NCI-H510A (cell line): ENCODE results near the gene NFKB2.

Experiments used
- DNase-seq: peaks from one replicate; lab custom pipeline; 2025; lab: John Stamatoyannopoulos, UW

The NFKB2 gene

DNA sequence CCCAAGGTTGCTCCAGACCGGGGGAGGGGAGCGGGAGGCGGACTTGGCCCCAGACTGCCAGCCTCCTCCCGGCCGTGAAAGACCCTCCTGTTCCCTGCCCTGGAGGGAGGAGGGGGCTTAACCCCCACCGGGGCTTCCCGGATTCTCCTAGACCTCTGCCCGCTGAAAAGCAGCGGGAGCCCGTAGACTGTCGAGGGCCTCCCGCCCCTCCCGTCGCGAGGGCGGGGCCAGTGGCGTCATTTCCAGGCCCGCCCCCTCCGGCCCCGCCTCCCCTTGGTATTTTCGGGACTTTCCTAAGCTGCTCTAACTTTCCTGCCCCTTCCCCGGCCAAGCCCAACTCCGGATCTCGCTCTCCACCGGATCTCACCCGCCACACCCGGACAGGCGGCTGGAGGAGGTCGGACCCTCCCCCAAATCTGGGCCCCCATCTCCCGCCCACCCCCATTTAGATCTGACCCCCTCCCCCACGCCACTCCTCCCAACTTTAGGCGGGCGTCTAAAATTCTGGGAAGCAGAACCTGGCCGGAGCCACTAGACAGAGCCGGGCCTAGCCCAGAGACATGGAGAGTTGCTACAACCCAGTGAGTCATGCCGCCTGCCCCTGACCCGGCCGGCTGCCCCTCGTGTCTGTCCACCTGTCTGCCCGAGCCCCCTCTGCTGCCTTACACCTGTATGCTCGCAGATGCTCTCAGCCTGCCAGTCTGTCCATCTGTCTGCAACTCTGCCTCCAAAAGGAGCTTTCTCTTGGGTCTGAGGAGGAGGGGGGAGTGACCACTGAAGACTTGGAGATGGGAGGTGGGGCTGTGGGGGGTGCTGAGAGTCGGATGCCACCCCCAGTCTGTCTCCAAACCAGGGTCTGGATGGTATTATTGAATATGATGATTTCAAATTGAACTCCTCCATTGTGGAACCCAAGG is at the start of gene NFKB2:
TSS of gene NFKB2 (plus strand) at position 306 of the 917 bp plus-strand sequence. CDS start at position 561, 255 bp downstream.
- peak; percentile 41 for DNase-seq

DNA sequence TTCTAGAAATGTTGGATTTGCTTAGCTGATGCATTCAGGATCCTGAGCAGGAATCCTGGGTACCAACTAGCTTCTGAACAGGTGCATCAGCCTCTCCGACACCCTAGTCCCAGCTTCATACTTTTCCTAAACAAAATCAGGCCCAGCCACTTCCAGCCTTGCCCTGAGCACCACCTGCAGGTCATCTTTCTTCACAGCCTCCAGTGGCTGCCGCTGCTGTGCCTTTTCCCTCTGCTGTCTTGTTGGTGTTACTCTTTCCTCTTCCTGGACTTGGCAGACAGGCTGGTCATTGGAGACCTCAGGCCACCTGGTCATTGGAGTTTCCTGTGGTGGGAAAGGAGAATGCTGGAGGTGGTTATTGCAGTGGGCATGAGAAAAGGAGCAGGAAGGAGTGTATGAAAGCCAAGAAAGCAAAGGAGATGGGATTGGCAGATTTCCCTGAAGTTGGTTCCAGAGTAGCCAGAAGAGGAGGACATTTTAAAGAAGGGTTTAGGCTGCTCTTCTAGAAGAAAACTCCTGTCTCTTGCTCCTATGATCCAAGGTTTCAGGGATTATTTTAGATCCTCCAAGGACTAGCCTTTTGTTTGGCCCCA is 48.2 kb upstream of the NFKB2 start:
- DNase-seq = peak; percentile 40

DNA sequence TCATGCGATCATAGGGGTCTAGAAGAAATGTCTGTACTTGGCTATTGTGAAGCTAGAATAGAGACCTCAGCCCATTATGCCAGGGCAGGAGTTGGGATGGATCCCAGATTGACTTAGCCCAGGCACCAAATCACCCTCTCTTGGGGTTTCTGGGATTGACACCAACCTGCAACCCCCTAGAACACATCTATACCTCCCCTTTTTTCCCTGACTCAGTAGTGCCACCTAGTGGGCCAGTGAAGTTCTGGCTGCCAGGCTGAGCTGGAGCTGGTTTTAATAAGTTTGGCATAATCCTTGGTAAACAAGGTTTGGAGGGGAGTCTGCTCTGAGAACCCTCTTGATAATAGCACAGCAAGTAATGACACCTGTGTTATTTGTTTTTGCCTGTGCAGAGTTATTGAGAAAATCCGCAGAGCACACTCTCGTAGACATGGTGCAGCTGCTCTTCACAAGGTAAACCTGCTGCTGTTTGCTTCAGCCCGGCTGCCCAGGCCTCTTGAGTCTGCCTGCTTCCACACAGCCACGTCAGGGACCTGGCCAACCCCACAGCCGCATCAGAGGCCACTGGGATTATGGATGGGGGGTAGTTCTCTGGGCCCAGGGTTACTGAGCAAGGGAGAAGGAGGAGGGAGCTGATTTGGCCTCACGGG is 43.3 kb upstream of the NFKB2 start:
- DNase-seq = peak; percentile 83

DNA sequence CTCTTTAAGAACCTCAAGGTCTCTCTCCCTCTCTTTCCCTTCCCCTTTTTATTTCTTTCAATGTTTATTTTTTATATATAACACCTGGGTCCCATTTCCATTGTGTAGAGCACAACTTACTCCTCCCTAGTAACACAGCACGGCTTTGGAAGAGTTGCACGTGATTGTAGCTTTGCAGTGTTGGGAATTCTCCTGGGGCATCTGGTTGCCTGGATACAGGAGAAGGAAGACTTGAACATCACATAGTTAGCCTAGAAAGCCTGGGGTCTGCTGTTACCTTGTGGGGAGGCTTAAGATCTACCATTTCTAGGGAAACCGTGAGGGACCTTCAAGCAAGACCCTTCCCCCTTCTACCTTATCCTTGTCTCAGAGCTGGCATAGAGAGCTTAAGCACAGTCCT is 41.1 kb upstream of the NFKB2 start:
- no peak for DNase-seq

DNA sequence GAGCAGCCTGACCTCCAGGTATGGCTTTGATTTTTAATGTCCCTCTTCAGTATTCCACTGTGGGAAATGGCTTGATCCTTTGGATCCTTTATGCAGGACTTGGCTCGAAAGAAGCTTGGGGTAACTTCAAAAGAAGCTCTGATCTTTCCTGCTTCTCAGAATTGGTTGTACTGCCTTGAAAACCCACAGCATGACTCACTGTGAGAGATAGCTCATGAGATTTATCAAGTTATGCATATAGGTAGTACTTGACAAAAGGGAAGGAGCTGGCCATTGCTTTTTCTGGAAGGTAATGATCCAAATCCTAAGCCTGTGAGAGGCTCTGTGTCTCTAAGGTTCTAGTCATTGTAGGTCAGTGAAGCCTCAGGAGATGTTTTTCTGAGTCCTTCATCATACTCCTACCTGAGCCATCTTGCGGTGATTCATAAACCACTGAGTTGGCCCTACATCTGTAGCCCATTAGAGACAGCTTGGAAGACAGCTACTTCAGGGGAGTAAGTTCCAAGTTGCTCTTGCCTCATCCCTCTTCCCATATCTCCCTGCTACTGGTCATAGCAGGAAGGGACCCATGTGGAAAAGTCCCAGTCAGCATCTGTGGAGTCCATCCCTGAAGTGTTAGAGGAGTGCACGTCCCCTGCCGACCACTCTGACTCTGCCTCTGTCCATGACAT is 36.7 kb upstream of the NFKB2 start:
- no peak for DNase-seq

- no peak for DNase-seq
Observed at GRCh38 chr10:102367441-102367840, 28.1 kb upstream of the NFKB2 start.

DNA sequence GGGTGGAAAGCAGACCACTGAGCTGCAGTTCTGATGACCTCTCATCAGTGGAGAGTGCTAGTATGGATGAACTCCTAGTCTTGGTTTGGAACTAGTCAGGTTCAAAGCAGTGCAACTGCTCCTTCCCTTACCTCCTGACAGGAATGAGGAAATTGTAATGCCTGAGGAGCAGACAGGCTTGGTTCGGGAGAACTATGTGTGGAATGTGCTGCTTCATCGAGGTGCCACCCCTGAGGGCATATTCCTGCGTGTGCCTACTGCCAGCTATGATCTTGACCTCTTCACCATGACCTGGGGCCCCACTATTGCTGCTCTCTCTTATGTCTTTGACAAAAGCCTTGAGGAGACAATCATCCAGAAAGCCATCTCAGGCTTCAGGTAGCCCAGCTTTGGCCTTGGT is 27.4 kb upstream of the NFKB2 start:
- DNase-seq = no peak

- no peak for DNase-seq
Observed at GRCh38 chr10:102371295-102371694, 24.2 kb upstream of the NFKB2 start.

GRCh38 chr10:102375250-102375649 is 20.3 kb upstream of the NFKB2 start:
- DNase-seq = peak; percentile 47

GRCh38 chr10:102375867-102376266 is 19.6 kb upstream of the NFKB2 start:
- no peak for DNase-seq

DNA sequence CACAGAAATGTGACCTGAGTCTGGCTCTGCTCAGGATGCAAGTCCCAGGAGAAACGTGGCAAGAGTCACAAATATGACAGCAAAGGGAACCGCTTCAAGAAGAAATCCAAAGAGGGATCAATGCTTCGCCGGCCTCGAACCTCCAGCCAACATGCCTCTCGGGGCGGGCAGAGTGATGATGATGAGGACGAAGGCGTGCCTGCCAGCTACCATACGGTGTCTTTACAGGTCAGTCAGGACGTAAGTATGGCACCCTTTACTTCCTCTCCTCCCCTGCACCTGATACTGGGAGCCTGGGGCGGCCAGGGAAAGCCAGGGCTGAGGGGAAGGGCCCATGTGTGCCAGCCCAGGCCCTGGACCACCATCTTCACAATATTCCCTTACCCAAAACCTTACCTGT is 18.6 kb upstream of the NFKB2 start:
- DNase-seq = no peak

GRCh38 chr10:102379383-102379782 is 16.1 kb upstream of the NFKB2 start:
- no peak for DNase-seq

DNA sequence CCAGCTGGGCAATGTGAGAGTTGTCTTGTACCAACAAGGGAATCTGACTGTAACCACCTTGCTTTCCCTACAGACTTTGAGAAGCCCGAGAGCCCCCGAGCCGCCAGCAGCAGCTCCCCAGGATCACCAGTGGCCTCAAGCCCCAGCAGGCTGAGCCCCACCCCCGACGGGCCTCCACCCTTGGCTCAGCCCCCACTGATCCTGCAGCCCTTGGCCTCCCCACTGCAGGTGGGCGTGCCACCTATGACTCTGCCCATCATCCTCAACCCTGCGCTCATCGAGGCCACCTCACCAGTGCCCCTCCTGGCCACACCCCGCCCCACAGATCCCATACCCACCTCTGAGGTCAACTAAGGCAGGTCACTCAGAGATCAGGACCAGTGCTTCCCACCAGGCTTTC is 13.5 kb upstream of the NFKB2 start:
- no peak for DNase-seq

DNA sequence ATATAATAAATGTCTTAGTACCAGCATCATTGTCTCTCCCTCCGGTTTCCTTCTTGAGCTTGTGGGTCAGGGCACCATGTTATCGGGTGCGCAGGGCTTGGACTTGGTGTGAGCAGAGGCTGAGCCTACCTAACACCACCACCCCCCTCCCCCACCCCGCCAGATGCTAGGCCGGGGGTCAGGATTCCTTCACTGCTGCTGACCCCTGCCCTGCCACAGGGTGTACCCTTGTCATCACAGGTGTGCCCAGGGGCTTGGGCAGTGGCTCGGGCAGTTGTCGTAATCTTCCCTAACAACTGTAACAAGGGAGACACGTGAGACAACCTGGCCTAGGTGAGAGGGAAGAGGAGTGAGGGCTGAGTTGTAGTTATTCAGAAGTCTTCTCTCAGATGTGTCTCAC is 12.6 kb upstream of the NFKB2 start:
- DNase-seq = no peak

DNA sequence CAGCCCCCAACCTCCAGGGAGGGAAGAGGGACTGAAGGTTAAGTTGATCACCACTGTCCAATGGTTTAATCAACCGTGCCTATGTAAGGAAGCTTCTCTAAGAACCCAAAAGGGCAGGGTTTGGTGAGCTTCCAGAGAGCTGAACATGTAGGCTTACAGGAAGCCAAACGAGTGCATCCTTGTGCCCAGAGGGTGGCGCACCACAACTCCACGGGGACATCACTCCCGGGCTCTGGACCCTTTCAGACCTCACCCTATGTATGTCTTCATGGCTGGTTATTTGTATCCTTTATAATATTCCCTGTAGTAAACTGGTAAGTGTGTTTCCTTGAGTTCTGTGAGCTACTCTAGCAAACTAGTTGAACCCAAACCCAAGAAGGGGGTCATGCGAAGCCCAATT is 11.5 kb upstream of the NFKB2 start:
- DNase-seq = peak; percentile 27

DNA sequence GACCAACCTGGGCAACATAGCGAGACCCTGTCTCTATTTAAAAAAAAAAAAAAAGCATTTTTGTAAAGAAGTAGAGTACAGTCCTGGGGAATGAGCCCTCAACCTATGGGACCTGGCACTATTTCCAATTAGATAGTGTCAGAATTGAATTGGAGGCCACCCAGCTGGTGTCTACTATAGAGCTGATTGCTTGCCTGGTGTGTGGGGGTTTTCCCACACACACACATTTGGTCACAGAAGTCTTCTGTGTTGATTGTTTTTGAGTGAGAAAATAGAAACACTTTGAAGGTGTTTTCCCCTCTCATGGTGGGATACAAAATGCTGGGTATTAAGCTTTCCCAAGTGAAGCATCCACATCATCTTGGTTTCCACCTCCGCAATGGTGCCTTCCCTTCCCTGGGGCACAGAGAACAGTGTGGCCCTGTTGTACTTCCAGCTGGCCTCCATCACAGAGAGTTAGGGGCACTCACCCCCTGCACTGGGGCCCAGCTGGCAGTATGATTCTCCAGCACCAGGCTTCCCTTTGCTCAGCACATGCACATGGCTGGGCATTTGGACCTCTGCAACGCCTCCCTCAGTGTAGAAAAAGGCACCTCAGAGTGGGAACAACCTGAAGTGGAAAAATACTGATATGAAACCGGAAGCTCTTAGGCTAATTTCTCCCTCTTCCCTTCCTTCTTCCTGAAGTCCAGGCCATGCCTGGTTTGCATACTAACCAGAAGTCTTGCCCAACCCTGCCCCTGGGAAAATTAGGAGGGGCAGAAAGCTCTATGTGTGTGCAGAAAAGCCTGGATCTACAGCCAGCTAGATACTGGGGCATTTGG is 10.7 kb upstream of the NFKB2 start:
- DNase-seq = no peak

- no peak for DNase-seq
Observed at GRCh38 chr10:102389894-102390293, 5.6 kb upstream of the NFKB2 start.

- no peak for DNase-seq
Observed at GRCh38 chr10:102392306-102392705, 3.2 kb upstream of the NFKB2 start.

DNA sequence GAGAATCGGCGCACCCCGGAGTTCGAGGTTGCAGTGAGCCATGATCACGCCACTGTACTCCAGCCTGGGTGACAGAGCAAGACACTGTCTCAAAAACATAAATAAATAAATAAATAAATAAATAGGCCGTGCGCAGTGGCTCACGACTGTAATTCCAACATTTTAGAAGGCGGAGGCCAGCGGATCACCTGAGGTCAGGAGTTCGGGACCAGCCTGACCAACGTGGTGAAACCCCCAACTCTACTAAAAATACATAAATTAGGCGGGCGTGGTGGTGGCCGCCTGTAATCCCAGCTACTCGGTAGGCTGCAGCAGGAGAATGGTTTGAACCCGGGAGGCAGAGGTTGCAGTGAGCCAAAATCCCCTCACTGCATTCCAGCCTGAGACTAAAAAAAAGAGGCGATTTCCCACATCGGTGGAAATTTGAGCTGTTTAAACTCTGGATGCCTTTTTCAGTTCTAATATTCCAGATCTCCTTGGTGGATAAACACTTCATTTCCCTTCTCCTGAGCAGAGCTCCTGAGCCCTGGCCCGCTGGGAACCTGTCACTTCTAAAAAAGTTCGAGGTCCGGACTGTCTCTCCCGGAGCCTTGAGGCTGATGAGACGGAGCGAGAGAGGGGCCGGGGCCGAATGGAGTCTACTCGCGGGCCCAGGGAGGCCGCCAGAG is 2.0 kb upstream of the NFKB2 start:
- DNase-seq = no peak

DNA sequence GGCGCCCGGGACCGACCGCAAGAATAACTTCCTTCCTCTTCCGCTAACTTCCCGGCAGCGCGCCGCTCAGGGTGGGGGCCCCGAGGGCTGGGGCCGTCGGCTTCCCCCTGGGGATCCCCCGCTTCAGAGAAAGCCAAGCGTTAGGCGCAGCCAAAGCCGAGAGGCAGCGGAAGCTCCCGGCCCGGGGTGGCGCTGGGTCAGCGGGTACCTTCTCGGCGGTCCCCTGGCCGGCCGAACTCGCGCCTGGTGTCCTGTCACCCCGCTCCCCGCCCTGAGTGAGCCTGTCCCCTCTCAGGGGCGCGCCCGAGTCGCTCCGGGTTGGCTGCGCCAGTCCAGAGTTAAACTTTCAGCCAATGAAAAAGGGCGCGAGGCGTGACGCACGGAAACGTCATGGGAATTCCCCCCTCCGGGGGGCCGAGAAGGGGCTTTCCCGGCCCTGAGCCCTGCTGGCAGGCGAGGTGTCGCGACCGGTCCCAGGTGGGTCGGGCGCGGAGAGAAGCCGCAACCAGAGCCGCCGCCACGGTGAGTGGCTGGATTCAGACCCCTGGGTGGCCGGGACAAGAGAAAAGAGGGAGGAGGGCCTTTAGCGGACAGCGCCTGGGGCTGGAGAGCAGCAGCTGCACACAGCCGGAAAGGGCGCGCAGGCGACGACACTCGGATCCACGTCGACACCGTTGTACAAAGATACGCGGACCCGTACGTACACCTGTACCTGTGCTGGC is 1.3 kb upstream of the NFKB2 start:
- DNase-seq = peak; percentile 76
